Mesodermal cell (in vitro differentiated cells): ENCODE data around the gene PYHIN1.
"Not testable (repeated sequence)": the region's sequence is repeated elsewhere in the genome, so short reads cannot be mapped to it uniquely, and the experiment has no call there.

Source experiments
- H3K27ac ChIP-seq: 2 replicates; pipeline ENCODE4 v1.7.0; 2013; ENCODE audit warnings: mild to moderate bottlenecking, low read depth, low read length, moderate library complexity; ENCODE audit not compliant: severe bottlenecking
- H3K36me3 ChIP-seq: 2 replicates; pipeline ENCODE4 v1.7.1; 2013; ENCODE audit warnings: mild to moderate bottlenecking, low read length, moderate library complexity; ENCODE audit not compliant: control insufficient read depth, insufficient read depth
- H3K4me1 ChIP-seq: one replicate; pipeline ENCODE4 v1.7.1; 2013; ENCODE audit warnings: mild to moderate bottlenecking, low read length; ENCODE audit not compliant: insufficient read depth, control insufficient read depth, poor library complexity, severe bottlenecking
- H3K4me3 ChIP-seq: 2 replicates; pipeline ENCODE4 v1.7.0; 2013; ENCODE audit warnings: low read length, control low read depth, mild to moderate bottlenecking; ENCODE audit not compliant: insufficient read depth, poor library complexity, severe bottlenecking; ENCODE audit errors: extremely low read depth
- H3K9me3 ChIP-seq: 2 replicates; pipeline ENCODE4 v1.7.1; 2013; ENCODE audit warnings: mild to moderate bottlenecking, low read length, moderate library complexity; ENCODE audit not compliant: control insufficient read depth
- WGBS, 2 experiments: methylation state at CpG; one replicate each; pipeline ENCODE4 v1.1.5; 2013; ENCODE audit warnings: missing lambda C conversion rate in 2 of 2; ENCODE audit not compliant: insufficient coverage in 2 of 2; 5-methylcytosine and 5-hydroxymethylcytosine counted together

The PYHIN1 gene

DNA sequence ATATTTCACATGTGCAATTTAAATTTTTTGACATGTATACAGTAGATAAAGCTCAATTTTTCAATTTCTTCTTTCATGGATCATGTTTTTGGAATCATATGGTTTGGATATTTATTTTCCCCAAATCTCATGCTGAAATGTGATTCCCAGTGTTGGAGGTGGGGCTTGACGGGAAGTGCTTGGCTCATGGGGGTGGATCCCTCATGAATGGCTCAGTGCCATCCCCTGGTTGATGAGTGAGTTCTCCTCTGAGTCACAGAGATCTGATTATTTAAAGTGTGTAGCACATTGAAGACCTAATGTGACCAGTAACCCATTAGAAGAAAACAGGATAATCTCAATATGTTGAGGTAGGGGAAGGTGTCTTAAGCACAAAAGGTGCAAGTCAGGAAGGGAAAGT, 69.3 kb downstream of the PYHIN1 start:
- no peaks in the 10 kb centered on the region for H3K36me3 ChIP-seq
- peaks cover 8% of the 10 kb centered on the region for H3K4me1 ChIP-seq
- WGBS, 2 experiments = no CpG with 5 or more reads among the region's 1 CpG
- no peaks in the 10 kb centered on the region for H3K9me3 ChIP-seq
- H3K4me3 ChIP-seq = peak overlapping the region; percentile 50
- H3K27ac ChIP-seq = peak overlapping the region; percentile 98

DNA sequence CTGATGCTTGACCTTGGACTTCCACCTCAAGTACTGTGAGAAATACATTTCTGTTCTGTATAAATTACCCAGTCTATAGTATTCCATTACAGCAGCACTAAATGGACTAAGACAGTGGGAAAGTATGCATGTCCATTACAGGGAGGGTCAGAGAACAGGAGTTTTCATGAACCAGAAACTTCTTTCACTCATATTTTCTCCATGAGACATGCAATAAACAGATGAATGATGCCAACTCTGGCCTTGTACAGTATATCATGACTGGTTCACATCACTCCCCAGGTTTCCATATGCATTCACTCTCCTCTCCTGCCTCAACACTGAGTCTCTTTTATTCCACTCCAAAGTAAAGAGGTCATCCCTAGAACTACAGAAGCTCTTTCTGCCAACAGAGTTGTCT, 73.8 kb downstream of the PYHIN1 start:
- Histone ChIP-seq H3K36me3 (no peaks in the 10 kb centered on the region), H3K4me3 (no peak overlapping the region), H3K27ac (peak overlapping the region; percentile 82), H3K9me3 (no peaks in the 10 kb centered on the region), H3K4me1 (peaks cover 24% of the 10 kb centered on the region)

GRCh38 chr1:159005676-159006075, 74.3 kb downstream of the PYHIN1 start:
- Histone ChIP-seq H3K27ac (peak overlapping the region; percentile 82), H3K36me3 (no peaks in the 10 kb centered on the region), H3K4me3 (peak overlapping the region; percentile 25), H3K4me1 (peaks cover 24% of the 10 kb centered on the region), H3K9me3 (no peaks in the 10 kb centered on the region)
- 7 to 18% methylated on average over 5 to 6 of the region's 6 CpGs for WGBS, 2 experiments

DNA sequence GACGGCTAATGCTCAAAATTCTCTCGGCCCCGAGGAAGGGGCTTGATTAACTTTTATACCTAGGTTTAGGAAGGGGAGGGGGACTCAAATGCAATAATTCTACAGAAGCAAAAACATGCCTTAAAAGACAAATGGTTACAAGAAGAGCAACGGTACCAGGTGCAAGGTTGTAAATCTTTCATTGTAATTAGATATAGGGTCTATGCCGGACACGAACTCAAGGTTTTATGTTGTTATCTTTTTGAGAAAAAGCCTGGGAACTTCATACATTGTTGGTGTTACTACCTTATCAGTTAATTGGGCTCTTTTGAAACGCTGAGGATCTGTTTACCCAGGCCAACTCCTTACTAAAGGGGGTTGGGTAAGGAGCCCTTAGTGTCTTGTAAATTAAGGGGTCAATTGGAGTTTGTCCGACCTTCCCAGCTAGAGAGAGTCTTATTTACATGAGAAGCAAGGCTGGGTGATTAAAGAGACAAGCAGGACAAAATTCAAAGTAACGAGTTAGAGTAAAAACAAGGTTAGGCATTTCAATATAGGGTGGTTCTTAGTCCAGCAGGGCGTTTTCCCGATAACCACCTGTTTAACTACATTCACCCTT, 75.0 kb downstream of the PYHIN1 start:
- H3K27ac ChIP-seq = peak overlapping the region; percentile 82
- H3K4me3 ChIP-seq = peak overlapping the region; percentile 25
- peaks cover 24% of the 10 kb centered on the region for H3K4me1 ChIP-seq
- H3K9me3 ChIP-seq, H3K36me3 ChIP-seq: not testable (repeated sequence)
- WGBS, 2 experiments = 6 to 22% methylated on average over 5 to 6 of the region's 11 CpGs

- peaks cover 24% of the 10 kb centered on the region for H3K4me1 ChIP-seq
- H3K4me3 ChIP-seq = no peak overlapping the region
- H3K36me3 ChIP-seq = no peaks in the 10 kb centered on the region
- H3K27ac ChIP-seq = no peak overlapping the region
- H3K9me3 ChIP-seq = no peaks in the 10 kb centered on the region
Measured at GRCh38 chr1:159007726-159008125, 76.4 kb downstream of the PYHIN1 start.

- Histone ChIP-seq H3K4me1 (peaks cover 24% of the 10 kb centered on the region), H3K4me3 (no peak overlapping the region), H3K36me3 (peaks cover 6% of the 10 kb centered on the region), H3K9me3 (no peaks in the 10 kb centered on the region), H3K27ac (no peak overlapping the region)
- WGBS, 2 experiments = 91 to 92% methylated on average over 4 of the region's 4 CpGs
Measured at GRCh38 chr1:159008744-159009188, 77.4 kb downstream of the PYHIN1 start.

- Histone ChIP-seq H3K4me3 (peak overlapping the region; percentile 39), H3K9me3 (no peaks in the 10 kb centered on the region), H3K27ac (peak overlapping the region; percentile 92), H3K36me3 (peaks cover 12% of the 10 kb centered on the region), H3K4me1 (peaks cover 24% of the 10 kb centered on the region)
- 100% methylated on average over 1 of the region's 2 CpGs; no CpG with 5 or more reads in 1 of the 2 experiments for WGBS, 2 experiments
Measured at GRCh38 chr1:159009287-159009686, 77.9 kb downstream of the PYHIN1 start.

DNA sequence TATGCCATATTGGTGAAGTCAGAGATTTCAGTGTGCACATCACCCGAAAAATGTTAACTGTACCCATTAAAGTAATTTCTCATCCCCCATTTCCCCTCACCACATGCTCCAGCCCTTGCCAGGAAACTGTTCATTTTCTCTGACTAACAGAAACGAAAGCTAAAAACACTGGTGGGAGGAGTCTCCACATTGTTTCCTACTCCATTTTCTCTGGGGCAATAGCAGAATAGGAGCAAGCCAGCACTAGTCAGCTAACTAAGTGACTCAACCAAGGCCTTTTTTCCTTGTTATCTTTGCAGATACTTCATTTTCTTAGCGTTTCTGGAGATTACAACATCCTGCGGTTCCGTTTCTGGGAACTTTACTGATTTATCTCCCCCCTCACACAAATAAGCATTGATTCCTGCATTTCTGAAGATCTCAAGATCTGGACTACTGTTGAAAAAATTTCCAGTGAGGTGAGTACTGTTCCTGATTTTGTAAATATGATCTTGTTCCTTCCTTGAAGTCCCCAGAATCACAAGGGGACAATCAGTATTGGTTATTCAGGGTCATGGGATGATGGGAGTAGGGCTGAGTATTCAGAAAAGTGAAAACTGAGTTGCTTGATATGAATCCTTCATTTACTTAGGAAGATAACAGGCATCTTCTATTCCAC, 78.5 kb downstream of the PYHIN1 start, which contains the start of gene IFI16:
IFI16 (plus strand) TSS at position 204 of the 658 bp plus-strand sequence. CDS start 4,774 bp downstream, outside the sequence.
- Histone ChIP-seq H3K36me3 (peaks cover 17% of the 10 kb centered on the region), H3K9me3 (no peaks in the 10 kb centered on the region), H3K4me3 (peak within 1 kb of the TSS; percentile 39), H3K4me1 (peaks cover 24% of the 10 kb centered on the region), H3K27ac (peak within 1 kb of the TSS; percentile 92)
- WGBS, 2 experiments = 37 to 56% methylated on average over 2 to 4 of the region's 5 CpGs

- H3K4me3 ChIP-seq = peak overlapping the region; percentile 39
- H3K27ac ChIP-seq = peak overlapping the region; percentile 92
- no peaks in the 10 kb centered on the region for H3K9me3 ChIP-seq
- H3K36me3 ChIP-seq = peaks cover 18% of the 10 kb centered on the region
- 90% methylated on average over 2 of the region's 5 CpGs; no CpG with 5 or more reads in 1 of the 2 experiments for WGBS, 2 experiments
- peaks cover 20% of the 10 kb centered on the region for H3K4me1 ChIP-seq
Measured at GRCh38 chr1:159010391-159010790, 79.0 kb downstream of the PYHIN1 start.

GRCh38 chr1:159011001-159011400, 79.6 kb downstream of the PYHIN1 start:
- H3K27ac ChIP-seq, H3K9me3 ChIP-seq: not testable (repeated sequence)
- peak overlapping the region; percentile 39 for H3K4me3 ChIP-seq
- H3K36me3 ChIP-seq = peaks cover 22% of the 10 kb centered on the region
- WGBS, 2 experiments = 92 to 100% methylated on average over 5 of the region's 9 CpGs
- H3K4me1 ChIP-seq = peaks cover 20% of the 10 kb centered on the region

DNA sequence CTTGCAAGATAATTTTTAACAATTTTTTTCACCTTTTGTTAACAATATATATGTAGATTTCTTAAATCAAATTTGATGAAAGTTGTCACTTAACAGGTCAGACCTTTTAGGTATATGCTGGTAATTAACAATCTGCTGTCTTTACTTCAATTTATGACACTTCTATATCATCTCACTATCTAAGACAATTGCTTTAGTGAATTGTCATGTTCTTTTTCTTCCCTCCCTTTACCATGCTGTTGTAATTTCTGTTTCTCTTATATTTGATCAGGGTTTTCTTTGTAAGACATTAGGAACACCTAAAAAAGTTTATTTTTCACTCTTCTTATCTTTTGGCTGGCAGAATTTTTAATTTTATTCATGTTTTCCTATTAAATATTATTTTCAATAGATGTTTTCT, 80.4 kb downstream of the PYHIN1 start:
- H3K27ac ChIP-seq = no peak overlapping the region
- peaks cover 19% of the 10 kb centered on the region for H3K4me1 ChIP-seq
- H3K4me3 ChIP-seq = no peak overlapping the region
- H3K36me3 ChIP-seq = peaks cover 29% of the 10 kb centered on the region
- no peaks in the 10 kb centered on the region for H3K9me3 ChIP-seq
